Thoracic aorta (tissue), 2 donors: ENCODE results near the gene CEP128. TPM values are rescaled to one million over a fixed set of nuclear protein-coding genes. Genes with fewer than 3 reads are reported as not detected.

Experiments used
- ATAC-seq: fragments of 150-250 bp; one replicate; pipeline ENCODE4 v1.8.0; 2017; ENCODE audit warnings: low read depth; ENCODE audit not compliant: insufficient number of reproducible peaks, low FRiP score
- DNase-seq: peaks from one replicate; pipeline ENCODE4 v3.0.0-alpha.2; 2020; ENCODE audit warnings: low spot score
- H3K27ac ChIP-seq, 2 donors: fragments of 200-600 bp; sonication (generic); 1 replicate in 1 of 2; 2 replicates in 1 of 2; pipeline ENCODE4 v1.5.1; 2016; ENCODE audit warnings: mild to moderate bottlenecking in 2 of 2, moderate library complexity in 2 of 2
- H3K27me3 ChIP-seq: fragments of 200-600 bp; sonication (generic); replicated peaks from 2 replicates; pipeline ENCODE4 v1.6.0; 2016; ENCODE audit warnings: mild to moderate bottlenecking; ENCODE audit not compliant: insufficient read depth
- H3K36me3 ChIP-seq: fragments of 200-600 bp; sonication (generic); one replicate; pipeline ENCODE4 v1.5.1; 2016
- H3K4me1 ChIP-seq, 2 donors: fragments of 200-600 bp; sonication (generic); 1 replicate in 1 of 2; 2 replicates in 1 of 2; pipeline versions ENCODE4 v1.5.1 to v1.6.0; 2016; ENCODE audit warnings: low read depth in 2 of 2, mild to moderate bottlenecking in 1 of 2; ENCODE audit not compliant: control insufficient read depth in 1 of 2
- H3K4me3 ChIP-seq: fragments of 200-600 bp; sonication (generic); 2 replicates; pipeline ENCODE4 v1.5.1; 2016; ENCODE audit warnings: mild to moderate bottlenecking
- H3K9me3 ChIP-seq: fragments of 200-600 bp; sonication (generic); 2 replicates; pipeline ENCODE4 v1.5.1; 2016
- CTCF ChIP-seq: fragments of 200-600 bp; sonication (generic); IDR thresholded peaks from one replicate; pipeline ENCODE4 v1.5.1; 2019; ENCODE audit warnings: antibody characterized with exemption
- total RNA-seq, 2 donors: library from RNA; depleted of rRNA; stranded (reverse); fragments of >200 nt; gene quantifications; one replicate each; pipeline versions ENCODE4 v1.1.0 to v1.2.3, GENCODE V29; 2016

The CEP128 gene
- total RNA-seq, 2 donors from 2014 or later, result 2.1 to 4.7 TPM

GRCh38 chr14:80776186-80776585, 165.4 kb downstream of the CEP128 start:
- no peak overlapping the region for H3K27ac ChIP-seq

GRCh38 chr14:80772504-80772903, 169.0 kb downstream of the CEP128 start:
- Histone ChIP-seq H3K4me3 (no peak overlapping the region), H3K27me3 (no peaks in the 10 kb centered on the region), H3K36me3 (no peaks in the 10 kb centered on the region), H3K27ac (no peak overlapping the region), H3K4me1 (no peaks in the 10 kb centered on the region), H3K9me3 (no peaks in the 10 kb centered on the region)
- ATAC-seq (no peak), DNase-seq (no peak)
- no peak for TF ChIP-seq CTCF

More at GRCh38 chr14:80776186-80776585, 165.4 kb downstream of the CEP128 start:
- no peak for ATAC-seq
- Histone ChIP-seq H3K4me3 (no peak overlapping the region), H3K27me3 (no peaks in the 10 kb centered on the region), H3K9me3 (no peaks in the 10 kb centered on the region), H3K4me1 (peaks cover 4 to 7% of the 10 kb centered on the region in 2 donors), H3K36me3 (no peaks in the 10 kb centered on the region)
- DNase-seq, result no peak
- no peak for TF ChIP-seq CTCF

GRCh38 chr14:80771201-80771600, 170.3 kb downstream of the CEP128 start:
- no peaks in the 10 kb centered on the region for H3K27me3 ChIP-seq
- no peak overlapping the region for H3K27ac ChIP-seq
- no peaks in the 10 kb centered on the region for H3K36me3 ChIP-seq
- no peak for ATAC-seq
- no peaks in the 10 kb centered on the region for H3K9me3 ChIP-seq
- TF ChIP-seq CTCF, result no peak
- no peak for DNase-seq
- no peak overlapping the region for H3K4me3 ChIP-seq
- H3K4me1 ChIP-seq, result no peaks in the 10 kb centered on the region

- no peak overlapping the region for H3K4me3 ChIP-seq
- H3K9me3 ChIP-seq, result no peaks in the 10 kb centered on the region
- no peak for DNase-seq
- H3K27ac ChIP-seq, result no peak overlapping the region
- H3K27me3 ChIP-seq, result no peaks in the 10 kb centered on the region
- no peaks in the 10 kb centered on the region for H3K36me3 ChIP-seq
- TF ChIP-seq CTCF, result no peak
- no peaks in the 10 kb centered on the region for H3K4me1 ChIP-seq
- no peak for ATAC-seq
Measured at GRCh38 chr14:80770114-80770908, 171.2 kb downstream of the CEP128 start.

GRCh38 chr14:80768646-80769045, 172.9 kb downstream of the CEP128 start:
- Histone ChIP-seq H3K4me1 (no peaks in the 10 kb centered on the region), H3K9me3 (no peaks in the 10 kb centered on the region), H3K36me3 (no peaks in the 10 kb centered on the region), H3K4me3 (no peak overlapping the region), H3K27me3 (no peaks in the 10 kb centered on the region), H3K27ac (no peak overlapping the region)
- no peak for ATAC-seq
- TF ChIP-seq CTCF, result no peak
- no peak for DNase-seq
